GM19463 (cell line): ENCODE data around the gene PRDM15.

Experiments used
- ATAC-seq: cut with Tn5 transposase; IDR thresholded peaks from one replicate; pipeline ENCODE4 v1.9.1; 2021; ENCODE audit warnings: mild to moderate bottlenecking, moderate library complexity; ENCODE audit not compliant: unreplicated experiment

The PRDM15 gene

DNA sequence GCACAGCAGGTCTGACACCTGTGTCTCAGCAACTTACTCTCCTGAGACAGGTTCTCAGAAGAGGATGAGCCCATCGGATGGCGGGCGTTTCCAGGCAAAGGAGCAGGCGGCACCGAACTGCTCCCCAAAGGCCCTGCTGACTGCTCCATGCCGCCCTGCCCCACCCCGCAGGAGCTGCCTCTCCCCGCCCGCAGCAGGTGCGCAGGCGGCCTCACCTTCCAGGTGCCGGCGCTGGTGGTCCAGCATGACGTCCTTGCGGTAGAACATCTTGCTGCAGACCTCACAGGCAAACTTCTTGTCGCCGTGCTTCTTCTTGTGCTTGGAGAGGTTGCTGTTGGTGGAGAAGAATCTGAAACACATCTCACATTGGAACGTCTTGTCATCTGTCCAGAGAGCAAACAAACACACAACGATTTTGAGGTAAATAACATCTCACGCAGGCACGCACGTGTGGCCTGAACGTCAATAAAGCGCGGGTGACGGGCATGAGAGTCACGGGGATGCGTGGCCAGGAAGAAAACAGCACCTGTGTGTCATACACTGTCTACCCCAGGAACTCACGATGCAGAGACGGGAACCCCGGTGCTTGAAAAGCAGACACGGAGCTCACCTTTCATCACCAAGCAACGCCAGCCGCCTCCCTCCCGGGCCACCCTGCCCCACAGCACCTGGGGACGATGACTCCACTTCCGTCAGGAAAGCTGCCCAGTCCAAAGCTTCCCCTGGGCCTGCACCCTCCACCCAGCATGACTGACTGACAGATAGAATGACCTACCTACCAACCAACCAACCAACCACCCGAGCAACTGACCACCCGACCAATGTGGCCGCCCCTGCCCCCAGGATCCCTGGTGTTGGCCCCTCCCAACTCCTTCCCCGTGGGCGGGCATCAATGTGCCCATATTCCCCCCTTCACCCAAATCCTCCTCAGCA is 50.9 kb downstream of the PRDM15 start:
- no peak for ATAC-seq

DNA sequence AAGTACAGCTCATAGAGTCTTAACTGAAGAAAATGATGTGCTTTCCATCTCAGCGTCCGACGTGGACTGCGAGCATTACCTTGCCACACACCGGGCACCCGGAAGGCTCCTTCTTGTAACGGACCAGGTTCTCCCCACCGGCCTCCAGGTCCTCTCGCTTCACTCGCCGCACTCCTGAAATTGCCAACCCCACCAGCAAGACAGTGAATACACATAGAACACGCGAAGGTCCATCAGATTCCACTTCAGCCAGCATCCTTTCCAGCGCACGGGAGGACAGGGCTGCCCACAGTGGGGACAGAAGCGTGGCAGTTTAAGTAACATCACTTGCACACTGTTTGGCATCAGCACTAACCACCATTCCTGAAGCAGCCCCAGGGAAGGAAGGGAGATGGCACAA is 53.3 kb downstream of the PRDM15 start:
- no peak for ATAC-seq

DNA sequence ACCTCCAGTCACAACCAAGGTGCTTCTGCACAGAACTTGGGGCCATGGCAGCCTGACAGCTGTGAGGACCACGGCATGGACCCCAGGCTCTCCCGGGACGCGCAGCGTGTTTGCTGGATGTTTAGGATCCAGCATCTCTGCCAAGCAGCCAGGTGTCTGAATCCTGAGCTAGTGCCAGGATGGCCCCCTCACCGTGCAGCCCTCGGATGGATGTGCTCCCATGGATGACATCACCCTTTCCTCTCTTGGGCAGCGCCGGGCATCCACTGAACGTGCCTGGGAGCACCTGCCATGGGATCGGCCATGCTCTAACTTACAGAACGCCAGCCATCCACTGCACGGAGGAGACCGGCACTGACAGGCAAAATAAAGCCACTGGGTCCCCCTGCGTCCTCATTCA is 53.9 kb downstream of the PRDM15 start:
- no peak for ATAC-seq

DNA sequence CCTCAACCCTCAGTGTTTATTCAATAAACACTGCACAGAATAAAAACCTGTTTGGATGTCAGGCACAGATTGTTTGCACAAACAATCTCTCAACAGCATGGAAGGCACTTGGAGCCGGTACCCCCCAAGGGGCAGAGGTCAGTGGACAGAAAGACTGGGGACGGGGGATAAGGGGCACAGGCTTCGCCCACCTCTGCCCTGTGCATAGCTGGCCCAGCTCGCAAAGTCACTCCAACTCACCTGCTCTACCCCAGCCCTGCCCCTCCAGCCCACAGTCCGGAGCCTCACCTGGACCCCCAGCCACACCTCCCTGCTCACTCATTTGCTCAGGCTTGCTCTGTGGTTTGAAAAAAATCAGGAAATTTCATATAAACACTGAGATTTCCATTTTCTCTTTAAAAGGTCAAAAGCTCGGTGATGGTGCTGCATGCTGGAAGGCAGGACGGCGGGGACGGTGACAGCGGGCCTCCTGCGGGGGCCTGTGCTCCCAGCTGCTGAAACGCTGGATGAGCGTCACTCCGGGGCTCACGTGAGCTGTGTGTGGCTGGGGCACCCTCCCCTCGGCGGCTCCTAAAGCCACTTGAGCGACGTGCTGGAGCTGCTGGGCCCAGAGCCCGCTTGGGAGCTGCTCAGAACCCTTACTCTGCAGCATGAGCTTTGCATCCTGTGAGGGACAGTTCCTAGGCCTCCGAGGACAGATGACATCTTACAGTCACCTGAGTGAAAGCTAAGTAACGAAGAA is 54.5 kb downstream of the PRDM15 start:
- ATAC-seq, result no peak

DNA sequence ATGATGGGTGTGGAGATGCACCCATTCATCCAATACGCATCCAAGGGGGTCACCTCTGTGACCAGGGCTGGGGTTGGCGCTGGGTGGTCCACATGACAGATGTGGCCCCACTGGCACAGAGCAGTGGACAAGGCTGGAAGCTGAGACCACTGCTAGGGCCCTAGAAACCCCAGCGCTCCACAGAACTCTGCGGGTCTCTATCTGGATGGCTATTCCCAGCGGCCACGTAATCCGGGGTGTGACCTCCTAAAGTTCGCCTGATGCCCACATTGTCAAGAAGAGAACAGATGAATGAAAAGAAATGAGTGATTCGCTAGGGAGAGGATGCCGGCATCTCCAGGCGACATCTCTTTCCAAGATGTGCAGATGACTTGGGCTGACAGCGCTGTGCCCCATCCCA is 55.2 kb downstream of the PRDM15 start:
- ATAC-seq, result no peak

DNA sequence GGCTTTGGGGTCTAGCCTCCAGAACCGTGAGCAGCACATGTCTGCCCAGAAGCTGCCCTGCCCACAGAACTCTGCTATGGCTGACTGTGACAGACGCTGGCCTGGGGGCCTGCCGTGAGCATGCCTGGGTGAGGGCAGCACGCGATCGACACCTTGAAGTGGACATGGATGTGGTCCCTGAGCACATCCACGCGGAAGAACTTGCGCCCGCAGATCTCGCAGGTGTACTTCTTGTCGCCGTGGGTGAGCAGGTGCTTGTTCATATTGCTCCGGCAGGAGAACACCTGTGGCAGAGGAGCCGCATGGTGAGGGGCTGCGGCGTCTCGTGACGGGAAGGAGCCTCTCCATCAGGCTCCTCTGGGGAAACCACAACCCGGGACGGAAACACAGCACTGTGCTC is 56.0 kb downstream of the PRDM15 start:
- no peak for ATAC-seq

DNA sequence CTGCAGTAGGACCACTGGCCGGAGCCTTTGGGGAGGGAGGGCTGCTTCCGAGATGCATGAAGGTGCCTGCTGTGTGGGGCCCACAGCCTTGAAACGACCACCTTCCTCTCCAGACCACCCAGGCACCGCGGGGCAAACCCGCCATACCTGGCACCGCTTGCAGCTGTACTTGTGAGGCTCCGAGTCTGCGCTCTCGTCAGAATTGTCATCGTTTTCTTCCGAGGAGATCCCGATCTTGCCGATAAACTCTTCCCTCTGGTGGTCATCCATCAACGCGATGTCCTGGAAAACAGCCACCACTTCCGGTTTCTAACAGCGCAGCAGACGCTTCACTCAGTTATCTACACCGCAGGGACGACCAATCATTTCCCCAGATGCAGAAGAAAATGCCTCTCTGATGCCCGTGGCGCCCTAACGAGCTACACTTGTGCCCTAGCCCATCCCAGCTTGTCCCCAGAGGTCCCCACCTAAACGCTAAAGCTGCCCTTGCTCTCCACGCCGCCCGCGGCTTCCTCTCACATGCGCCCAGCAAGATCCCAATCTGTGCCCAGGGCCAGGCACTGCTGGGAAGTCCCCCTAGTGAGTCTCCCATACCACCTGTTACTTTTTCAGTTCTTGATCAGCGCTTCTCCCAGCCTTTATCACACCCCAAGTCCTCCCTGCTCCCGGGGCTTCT is 57.2 kb downstream of the PRDM15 start:
- ATAC-seq, result no peak

DNA sequence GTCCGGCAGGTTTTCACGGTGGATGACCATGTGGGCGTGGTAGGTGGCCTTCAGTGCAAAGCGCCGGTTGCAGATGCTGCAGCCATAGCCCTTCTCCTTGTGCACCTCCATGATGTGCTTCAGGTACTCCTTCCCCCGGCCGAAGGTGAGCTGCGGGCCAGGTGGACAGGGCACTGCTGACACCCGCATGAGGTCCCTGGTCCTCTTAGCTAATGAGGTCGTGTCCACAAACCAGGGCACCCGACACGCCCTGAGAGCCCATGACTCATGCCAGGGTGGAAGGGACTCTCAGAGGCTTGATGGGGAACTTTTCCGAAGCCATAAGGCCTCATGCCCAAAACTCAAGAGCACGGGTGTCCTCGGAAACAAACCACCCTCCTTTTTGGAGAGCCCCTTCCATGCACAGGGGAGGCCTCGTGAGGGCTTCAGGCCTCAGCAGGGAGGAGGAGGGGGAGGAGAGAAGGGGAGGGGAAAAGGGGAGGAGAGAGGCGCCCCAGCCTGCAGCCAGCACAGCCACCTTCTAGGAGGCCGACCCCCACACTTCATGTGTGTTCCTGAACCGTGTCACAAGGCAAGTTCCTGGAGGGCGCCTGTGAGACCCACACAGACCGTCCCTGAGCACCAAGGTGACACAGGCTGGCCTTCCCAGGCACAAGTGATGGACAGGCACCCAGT is 57.9 kb downstream of the PRDM15 start:
- no peak for ATAC-seq

DNA sequence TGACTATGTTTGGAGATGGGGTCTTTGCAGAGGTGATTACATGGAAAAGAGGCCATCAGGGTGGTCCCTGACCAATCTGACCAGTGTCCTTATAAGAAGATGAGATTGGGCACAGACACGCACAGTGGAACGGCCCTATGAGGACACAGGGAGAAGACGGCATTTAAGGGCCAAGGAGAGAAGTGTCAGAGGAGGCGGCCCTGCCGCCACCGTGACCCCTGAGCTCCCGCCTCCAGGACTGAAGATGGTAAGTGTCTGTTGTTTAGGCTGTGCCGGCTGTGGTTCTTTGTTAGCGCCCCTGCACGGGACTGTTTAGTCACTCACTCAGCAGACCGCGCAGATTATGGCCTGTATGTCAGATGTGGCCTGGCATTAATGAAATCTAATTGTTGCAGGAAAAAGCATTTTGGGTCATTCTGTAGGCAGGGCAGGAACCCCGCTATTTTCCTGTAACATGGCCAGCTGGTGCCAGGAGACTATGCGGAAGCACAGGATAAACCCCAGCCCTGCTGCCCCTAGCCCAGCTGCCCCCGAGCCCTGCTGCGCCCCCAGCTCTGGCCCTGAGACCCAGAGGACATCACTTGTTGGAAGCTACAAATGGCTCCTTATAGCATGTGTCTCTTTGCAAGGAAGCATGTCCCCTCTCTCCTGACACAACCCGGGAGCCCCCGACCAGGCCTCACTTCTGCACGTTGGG is 58.6 kb downstream of the PRDM15 start:
- ATAC-seq, result no peak

DNA sequence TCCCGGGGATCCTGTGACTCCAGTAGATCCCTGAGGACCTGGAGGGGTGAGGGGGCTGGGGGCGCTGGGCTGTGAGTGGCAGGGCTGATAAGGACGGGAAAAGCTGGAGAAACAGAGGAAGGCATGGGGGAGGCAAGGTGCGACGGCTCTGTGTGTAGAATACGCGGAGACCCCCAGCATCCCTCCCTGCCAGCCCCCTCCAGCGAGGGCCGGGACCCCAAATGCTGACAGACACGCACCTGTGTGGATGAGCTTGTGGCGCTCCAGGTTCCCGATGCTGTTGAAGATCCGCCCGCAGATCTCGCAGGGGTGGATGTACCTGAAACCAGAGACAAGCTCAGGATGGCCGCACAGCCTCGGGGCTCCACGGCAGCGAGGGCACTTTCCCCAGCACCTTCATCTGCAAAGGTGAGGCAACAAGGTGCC is 59.3 kb downstream of the PRDM15 start:
- no peak for ATAC-seq

DNA sequence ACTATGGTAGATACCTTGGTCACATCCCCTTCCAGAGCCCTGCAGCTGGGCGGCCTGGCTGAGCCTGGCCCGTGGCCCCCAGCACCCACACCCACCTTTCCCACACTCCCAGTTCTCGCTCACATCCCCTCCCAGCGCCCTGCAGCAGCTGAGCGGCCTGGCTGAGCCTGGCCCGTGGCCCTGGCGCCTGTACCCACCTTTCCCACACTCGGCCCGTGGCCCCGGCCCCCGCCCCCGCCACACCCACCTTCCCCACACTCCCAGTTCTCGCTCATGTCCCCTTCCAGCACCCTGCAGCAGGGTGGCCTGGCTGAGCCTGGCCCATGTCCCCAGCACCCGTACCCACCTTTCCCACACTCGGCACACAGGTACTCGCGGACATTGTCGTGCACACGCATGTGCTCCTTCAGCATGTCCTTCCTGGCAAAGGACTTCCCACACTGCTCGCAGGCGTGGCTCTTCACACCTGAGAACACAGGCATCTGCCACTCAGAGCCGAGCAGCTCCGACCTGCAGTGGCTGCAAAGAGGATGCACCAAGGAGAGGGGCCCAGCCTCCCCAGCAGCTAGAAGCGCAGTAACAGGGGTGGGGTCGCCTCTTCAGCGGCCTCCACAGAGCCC is 59.8 kb downstream of the PRDM15 start:
- no peak for ATAC-seq

DNA sequence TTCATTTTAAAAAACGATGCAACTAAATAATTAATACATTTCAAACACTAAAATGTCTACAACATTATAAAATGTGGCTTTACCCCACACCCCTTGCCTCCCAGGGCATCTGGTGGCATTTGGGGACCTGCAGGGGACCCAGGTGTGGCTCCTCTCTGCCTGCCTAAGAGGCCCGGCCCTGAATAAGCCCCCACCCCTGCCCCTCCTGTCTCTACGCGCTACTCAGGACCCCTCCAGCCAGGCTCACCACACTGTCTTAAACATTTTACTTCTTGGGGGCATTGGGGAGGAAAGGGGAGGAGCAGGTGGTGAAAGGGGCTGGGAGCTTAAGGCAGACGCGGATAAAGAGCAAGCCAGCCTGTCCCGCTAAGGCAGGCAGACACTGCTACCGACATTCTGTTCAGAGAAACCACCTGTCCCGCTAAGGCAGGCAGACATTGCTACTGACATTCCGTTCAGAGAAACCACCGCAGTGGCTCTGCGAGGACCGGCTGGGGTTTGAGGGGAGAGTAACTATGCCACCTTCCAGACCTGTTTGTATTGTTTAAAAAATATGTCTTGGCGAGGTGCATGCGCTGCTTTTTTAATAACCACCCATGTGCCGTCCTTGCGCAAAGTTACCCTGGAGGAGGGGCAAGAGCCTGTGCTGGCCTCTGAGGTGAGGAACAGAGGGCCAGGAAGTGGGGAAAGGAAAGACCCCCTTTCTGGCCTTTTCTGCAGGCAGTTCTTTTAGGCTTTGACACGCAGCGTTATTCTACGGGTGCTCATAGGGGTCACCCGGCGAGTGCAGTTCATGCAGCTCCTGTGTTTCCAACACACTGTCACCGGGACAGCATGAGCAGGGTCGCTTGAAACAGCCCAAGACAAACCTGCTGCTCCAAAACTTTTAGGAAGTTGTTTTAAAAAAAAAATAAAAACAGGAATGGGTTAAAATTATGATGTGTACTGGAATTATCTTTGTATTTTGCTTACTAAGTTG is 61.0 kb downstream of the PRDM15 start:
- ATAC-seq, result no peak

DNA sequence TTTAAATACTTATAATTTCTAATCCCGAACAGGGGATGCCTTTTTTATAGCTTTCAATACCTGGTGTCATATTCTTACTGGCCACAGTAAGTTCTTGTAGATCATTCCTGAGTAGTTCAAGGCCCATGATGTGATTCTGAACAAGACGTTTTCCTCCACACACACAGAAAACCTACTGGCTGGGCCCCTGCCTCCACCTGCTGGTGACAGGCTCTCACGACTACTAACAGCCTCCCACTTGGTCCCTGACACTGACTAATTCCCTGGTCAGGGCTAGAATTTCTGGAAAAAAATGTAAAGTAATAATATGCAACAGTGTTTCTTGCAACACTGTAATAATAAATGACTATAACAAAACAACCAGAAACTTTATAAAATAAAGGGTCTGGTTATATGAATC is 61.9 kb downstream of the PRDM15 start:
- ATAC-seq, result no peak

DNA sequence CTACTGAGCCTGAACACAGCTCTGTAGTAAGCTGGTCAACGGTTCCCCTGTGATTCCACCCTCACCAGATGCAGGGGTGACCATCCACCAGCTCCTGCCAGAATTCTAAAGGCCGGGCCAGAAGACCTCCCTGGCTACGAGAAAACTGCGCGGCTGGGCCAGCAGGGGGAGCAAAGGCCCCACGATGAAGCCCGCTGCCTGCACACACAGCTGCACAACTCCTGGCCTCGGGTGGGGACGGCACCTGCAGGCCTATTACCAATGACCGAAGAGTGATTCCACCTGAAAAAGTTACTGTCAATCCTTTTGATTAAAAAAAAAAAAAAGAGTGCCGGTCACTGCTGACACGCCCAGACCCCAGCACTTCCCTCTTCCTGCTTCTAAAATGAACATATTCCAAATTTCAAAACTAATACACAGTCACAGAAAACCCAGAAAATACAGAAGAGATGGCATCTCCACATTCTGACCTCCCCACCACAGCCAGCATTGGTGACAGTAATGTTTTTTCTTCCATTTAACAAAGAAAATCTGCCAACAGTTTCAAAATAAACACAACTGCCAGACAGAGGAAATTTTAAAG is 62.5 kb downstream of the PRDM15 start:
- peak; percentile 77 for ATAC-seq

DNA sequence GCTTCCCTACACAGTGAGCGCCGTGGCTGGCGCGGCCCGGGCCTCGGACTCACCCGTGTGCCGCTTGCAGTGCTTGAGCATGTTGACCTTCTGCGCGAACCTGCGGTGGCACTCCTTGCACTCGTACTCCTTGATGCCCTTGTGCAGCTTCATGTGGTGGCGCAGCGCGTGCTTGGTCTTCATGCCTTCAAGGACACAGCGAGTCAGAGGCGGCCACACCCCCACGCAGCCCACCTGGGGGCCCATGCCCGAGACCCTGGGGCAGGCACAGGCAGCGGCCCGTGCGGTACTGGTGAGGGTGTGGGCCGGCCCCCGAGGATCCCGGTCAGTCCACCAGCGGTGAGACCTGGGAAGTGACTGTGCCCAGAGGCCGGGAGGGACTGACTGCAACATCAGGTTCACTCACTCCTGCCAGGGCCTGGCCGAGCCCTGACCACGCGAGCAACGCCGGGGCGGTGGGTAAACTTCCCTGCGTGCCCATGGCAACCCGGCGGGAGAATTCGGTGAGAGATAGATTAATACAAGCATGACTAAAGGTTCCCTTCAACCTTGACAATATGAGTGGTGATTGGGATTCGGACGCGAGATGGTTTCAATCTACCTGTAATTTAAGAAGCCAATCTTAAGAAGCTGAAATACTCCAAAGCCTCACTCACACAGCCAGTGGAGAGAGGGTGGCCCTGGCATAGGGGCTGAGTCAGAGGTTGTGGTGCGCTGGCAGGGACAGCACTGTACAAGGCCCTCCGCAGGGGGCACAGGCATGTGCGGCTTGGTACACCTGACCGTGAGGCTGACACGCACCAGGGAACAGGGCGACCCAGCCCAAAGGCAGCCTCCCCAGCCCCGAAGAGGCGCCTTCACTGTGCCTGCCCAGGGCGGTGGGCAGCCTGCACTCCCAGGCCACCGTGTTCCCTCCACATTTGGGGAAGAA is 63.2 kb downstream of the PRDM15 start:
- ATAC-seq, result no peak

DNA sequence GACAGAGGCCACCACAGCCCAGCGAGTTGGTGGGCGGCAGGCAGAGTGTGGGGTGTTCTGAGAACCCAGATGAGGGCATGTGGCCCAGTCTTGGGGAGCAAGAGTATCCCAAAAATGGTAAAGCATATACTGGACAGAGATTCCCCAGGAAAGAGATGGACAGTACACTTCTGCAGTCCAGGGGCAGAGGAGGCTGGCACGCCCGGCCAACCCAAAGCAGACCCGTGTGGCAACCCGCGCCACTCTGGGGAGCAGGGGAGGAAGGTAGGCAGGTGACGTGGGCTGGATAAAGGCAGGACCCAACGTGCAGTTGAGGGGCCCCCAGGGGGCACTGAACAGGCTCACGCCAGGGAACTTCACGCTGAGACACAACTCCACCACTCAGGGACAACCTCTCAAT is 65.9 kb downstream of the PRDM15 start:
- ATAC-seq, result no peak

DNA sequence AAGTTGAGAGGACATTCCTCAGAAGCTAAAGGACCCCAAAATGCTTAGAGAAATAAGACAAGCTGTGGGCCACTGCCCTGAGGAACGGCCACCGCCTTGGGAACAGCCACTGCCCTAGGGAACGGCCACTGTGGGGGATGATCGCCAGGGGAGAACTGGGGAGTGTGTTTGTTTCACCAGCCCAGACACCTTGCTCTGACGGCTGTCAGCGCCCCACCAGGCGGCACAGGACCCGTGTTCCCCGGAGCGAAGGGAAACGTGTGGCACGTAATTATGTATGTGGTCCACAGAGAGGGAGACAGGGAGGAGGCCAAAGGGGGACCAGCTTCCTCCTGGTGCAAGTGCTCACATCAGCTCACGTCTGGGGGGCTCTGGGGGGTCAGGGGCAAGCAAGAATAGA is 66.5 kb downstream of the PRDM15 start:
- ATAC-seq, result no peak

DNA sequence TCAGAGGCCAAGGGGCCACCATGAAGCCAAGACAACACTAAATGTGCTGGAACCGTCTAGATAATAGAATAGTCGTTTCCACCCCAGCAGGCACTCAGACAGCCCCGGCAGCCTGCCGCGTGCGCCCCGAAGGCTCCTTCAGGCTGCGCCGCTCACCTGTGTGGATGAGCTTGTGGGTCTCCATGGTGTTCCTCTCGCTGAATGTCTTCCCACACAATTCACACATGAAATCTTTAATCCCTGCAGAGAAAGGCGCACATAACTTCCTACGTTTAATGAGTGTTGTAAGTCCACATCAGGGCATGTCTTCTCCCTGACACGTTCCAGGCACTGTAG is 68.6 kb downstream of the PRDM15 start:
- no peak for ATAC-seq
